H1 (cell line): ENCODE results near the gene EVI2A. TPM values are rescaled to one million over a fixed set of nuclear protein-coding genes. Genes with fewer than 3 reads are reported as not detected.
A peak's percentile ranks its signal among the peaks of the same experiment; 100 is the strongest.

Experiments
- CTCF ChIA-PET: fragments of 300-600 bp; sonication (Branson Sonifier 250); formaldehyde crosslinking; loops from one replicate; lab custom pipeline; 2021; ENCODE audit not compliant: partially characterized antibody; lab: Charles Lee
- POLR2A ChIA-PET: fragments of 300-600 bp; sonication (Branson Sonifier 250); formaldehyde crosslinking; loops from one replicate; lab custom pipeline; 2021; ENCODE audit warnings: inconsistent platforms; ENCODE audit not compliant: partially characterized antibody; lab: Charles Lee
- DNase-seq, 2 experiments: peaks; one replicate each; pipeline versions ENCODE4 v3.0.0 to v3.0.0-alpha.2; 2010 to 2022; ENCODE audit warnings: low spot score in 2 of 2, low read depth in 1 of 2, mixed read lengths in 1 of 2
- FAIRE-seq: peaks from 2 replicates; lab custom pipeline; 2011; peaks lifted over from hg19 to GRCh38; lab: Jason Lieb, UNC
- H2AFZ ChIP-seq: 2 replicates; pipeline ENCODE4 v1.8.1; 2012; ENCODE audit warnings: low read length, inconsistent platforms
- H2AK5ac ChIP-seq: 2 replicates; pipeline ENCODE4 v1.6.1; 2013; ENCODE audit warnings: low read depth, low read length
- H2BK120ac ChIP-seq: replicated peaks from 2 replicates; pipeline ENCODE3; 2013; ENCODE audit warnings: low read depth, low read length, inconsistent platforms
- H2BK12ac ChIP-seq: 2 replicates; pipeline ENCODE4 v1.6.1; 2013; ENCODE audit warnings: low read depth, low read length
- H2BK15ac ChIP-seq: 2 replicates; pipeline ENCODE4 v1.6.1; 2013; ENCODE audit warnings: low read length
- H2BK20ac ChIP-seq: 2 replicates; pipeline ENCODE4 v1.6.1; 2013; ENCODE audit warnings: low read length
- H2BK5ac ChIP-seq: 2 replicates; pipeline ENCODE4 v1.6.1; 2013; ENCODE audit warnings: low read depth, low read length
- H3K14ac ChIP-seq: 2 replicates; pipeline ENCODE4 v1.6.1; 2013; ENCODE audit warnings: inconsistent platforms; ENCODE audit not compliant: insufficient read length
- H3K18ac ChIP-seq: 2 replicates; pipeline ENCODE4 v1.6.1; 2013; ENCODE audit warnings: low read length; ENCODE audit errors: extremely low read depth
- H3K23ac ChIP-seq: 2 replicates; pipeline ENCODE4 v1.6.1; 2013; ENCODE audit warnings: inconsistent platforms; ENCODE audit not compliant: insufficient read length
- H3K23me2 ChIP-seq: 2 replicates; pipeline ENCODE4 v1.6.1; 2013; ENCODE audit warnings: low read depth, low read length
- H3K27ac ChIP-seq: 2 replicates; pipeline ENCODE4 v1.6.1; 2011; ENCODE audit warnings: low read depth, low read length, inconsistent platforms
- H3K27me3 ChIP-seq, 4 experiments: replicated peaks in 1 of 4; 1 replicate in 1 of 4; 2 replicates in 3 of 4; pipeline versions ENCODE4 v1.6.1 to v1.8.1; 2011 to 2013; ENCODE audit warnings: low read length in 3 of 4, mild to moderate bottlenecking in 3 of 4, inconsistent platforms in 2 of 4, mixed read lengths in 2 of 4, moderate library complexity in 1 of 4; ENCODE audit not compliant: control insufficient read depth in 3 of 4, insufficient read depth in 3 of 4; ENCODE audit errors: extremely low read depth in 1 of 4
- H3K36me3 ChIP-seq, 4 experiments: 2 replicates each; pipeline versions ENCODE4 v1.6.1 to v1.8.1; 2011 to 2013; ENCODE audit warnings: mild to moderate bottlenecking in 4 of 4, low read length in 3 of 4, moderate library complexity in 2 of 4, control low read depth in 1 of 4, inconsistent platforms in 1 of 4; ENCODE audit not compliant: insufficient read depth in 4 of 4, control insufficient read depth in 2 of 4
- H3K4ac ChIP-seq: replicated peaks from 2 replicates; pipeline ENCODE3; 2013; ENCODE audit warnings: low read length, low read depth, mixed read lengths, inconsistent platforms; ENCODE audit not compliant: insufficient read length
- H3K4me1 ChIP-seq, 4 experiments: replicated peaks in 1 of 4; 1 replicate in 1 of 4; 2 replicates in 3 of 4; pipeline versions ENCODE4 v1.6.1 to v1.8.1; 2011 to 2013; ENCODE audit warnings: low read length in 3 of 4, inconsistent platforms in 2 of 4, mixed read lengths in 1 of 4; ENCODE audit not compliant: insufficient read depth in 4 of 4, control insufficient read depth in 3 of 4
- H3K4me2 ChIP-seq, 2 experiments: 2 replicates each; pipeline versions ENCODE4 v1.6.1 to v1.8.1; 2011 to 2013; ENCODE audit warnings: low read depth in 2 of 2, low read length in 2 of 2, control low read depth in 1 of 2, inconsistent platforms in 1 of 2, mild to moderate bottlenecking in 1 of 2; ENCODE audit not compliant: insufficient read depth in 1 of 2
- H3K4me3 ChIP-seq, 4 experiments: fragments of 200-600, 300-600 bp in 1 of 4; sonication (generic), shearing (Covaris generic), sonication (Bioruptor Twin) in 1 of 4; 2 replicates each; pipeline versions ENCODE4 v1.5.1 to v1.8.1; 2011 to 2016; ENCODE audit warnings: low read length in 4 of 4, low read depth in 3 of 4, control low read depth in 2 of 4, inconsistent platforms in 2 of 4, mild to moderate bottlenecking in 2 of 4, mixed read lengths in 1 of 4, moderate library complexity in 1 of 4; ENCODE audit not compliant: insufficient read depth in 2 of 4; ENCODE audit errors: extremely low read depth in 1 of 4
- H3K56ac ChIP-seq: replicated peaks from 2 replicates; pipeline ENCODE3; 2013; ENCODE audit warnings: low read depth, mild to moderate bottlenecking, mixed read lengths, low read length, inconsistent platforms; ENCODE audit not compliant: insufficient read length
- H3K79me1 ChIP-seq: 2 replicates; pipeline ENCODE4 v1.6.1; 2013; ENCODE audit warnings: low read depth, low read length, control low read depth
- H3K79me2 ChIP-seq, 2 experiments: 2 replicates each; pipeline versions ENCODE4 v1.6.1 to v1.8.1; 2012 to 2013; ENCODE audit warnings: low read length in 2 of 2, mild to moderate bottlenecking in 2 of 2, inconsistent platforms in 1 of 2; ENCODE audit not compliant: insufficient read depth in 2 of 2, control insufficient read depth in 1 of 2
- H3K9ac ChIP-seq, 4 experiments: replicated peaks in 1 of 4; 1 replicate in 1 of 4; 2 replicates in 3 of 4; pipeline versions ENCODE4 v1.6.1 to v1.8.1; 2011 to 2013; ENCODE audit warnings: low read depth in 3 of 4, low read length in 3 of 4, control low read depth in 2 of 4, mild to moderate bottlenecking in 2 of 4, moderate library complexity in 2 of 4, inconsistent platforms in 1 of 4; ENCODE audit errors: extremely low read depth in 1 of 4
- H3K9me3 ChIP-seq, 2 experiments: 2 replicates each; pipeline versions ENCODE4 v1.6.1 to v1.8.1; 2012 to 2013; ENCODE audit warnings: mild to moderate bottlenecking in 2 of 2, moderate library complexity in 2 of 2, control low read depth in 1 of 2, inconsistent platforms in 1 of 2, low read depth in 1 of 2, low read length in 1 of 2, mixed read lengths in 1 of 2; ENCODE audit not compliant: insufficient read depth in 2 of 2
- H4K20me1 ChIP-seq, 2 experiments: replicated peaks in 1 of 2; 2 replicates each; pipeline versions ENCODE3 to v1.8.1; 2011 to 2013; ENCODE audit warnings: inconsistent platforms in 2 of 2, low read length in 2 of 2, mild to moderate bottlenecking in 1 of 2; ENCODE audit not compliant: insufficient read depth in 2 of 2, control insufficient read depth in 1 of 2
- H4K5ac ChIP-seq: 2 replicates; pipeline ENCODE4 v1.6.1; 2013; ENCODE audit warnings: low read length, low read depth, mixed read lengths, inconsistent platforms; ENCODE audit not compliant: insufficient read length
- H4K8ac ChIP-seq: 2 replicates; pipeline ENCODE4 v1.8.0; 2013; ENCODE audit warnings: mild to moderate bottlenecking, moderate library complexity, low read length, inconsistent platforms; ENCODE audit not compliant: insufficient read depth; ENCODE audit errors: extremely low read depth
- H4K91ac ChIP-seq: replicated peaks from 2 replicates; pipeline ENCODE3; 2013; ENCODE audit warnings: low read length, mixed read lengths, inconsistent platforms; ENCODE audit not compliant: insufficient read length
- CTCF ChIP-seq, 3 experiments: IDR thresholded peaks; 1 replicate in 2 of 3; 2 replicates in 1 of 3; pipeline versions ENCODE4 v1.5.1 to v1.6.1; 2011; ENCODE audit warnings: low read length in 3 of 3, mild to moderate bottlenecking in 3 of 3, inconsistent platforms in 2 of 3, low read depth in 1 of 3, moderate library complexity in 1 of 3; ENCODE audit not compliant: insufficient read depth in 1 of 3; ENCODE audit errors: control extremely low read depth in 1 of 3
- E2F6 ChIP-seq: IDR thresholded peaks from 2 replicates; pipeline ENCODE4 v1.6.1; 2012; ENCODE audit warnings: inconsistent platforms
- JUND ChIP-seq: IDR thresholded peaks from 2 replicates; pipeline ENCODE4 v1.6.1; 2011; ENCODE audit warnings: mild to moderate bottlenecking, improper control_type of control experiment, low read length
- NRF1 ChIP-seq: IDR thresholded peaks from 2 replicates; pipeline ENCODE4 v1.6.1; 2011; ENCODE audit warnings: mild to moderate bottlenecking, low read depth, low read length, improper control_type of control experiment
- RAD21 ChIP-seq, 2 experiments: IDR thresholded peaks in 1 of 2; conservative IDR thresholded peaks in 1 of 2; 2 replicates each; pipeline ENCODE4 v1.6.1; 2011; ENCODE audit warnings: low read depth in 2 of 2, low read length in 2 of 2, improper control_type of control experiment in 1 of 2, inconsistent platforms in 1 of 2, mild to moderate bottlenecking in 1 of 2, moderate library complexity in 1 of 2
- RFX5 ChIP-seq: IDR thresholded peaks from 2 replicates; pipeline ENCODE4 v1.6.1; 2011; ENCODE audit warnings: low read depth, low read length, improper control_type of control experiment, borderline replicate concordance
- SP4 ChIP-seq: IDR thresholded peaks from 2 replicates; pipeline ENCODE4 v1.6.1; 2012; ENCODE audit warnings: low read length, inconsistent platforms
- SRF ChIP-seq: IDR thresholded peaks from 2 replicates; pipeline ENCODE4 v1.6.1; 2011; ENCODE audit warnings: mild to moderate bottlenecking, low read depth, low read length, moderate library complexity
- SUZ12 ChIP-seq: fragments of 200-600 bp; sonication (generic); IDR thresholded peaks from 2 replicates; pipeline ENCODE4 v1.6.1; 2012; ENCODE audit warnings: mild to moderate bottlenecking, inconsistent platforms, low read length, moderate library complexity, mixed read lengths
- TEAD4 ChIP-seq: IDR thresholded peaks from 2 replicates; pipeline ENCODE4 v1.6.1; 2012; ENCODE audit warnings: low read depth, low read length, inconsistent platforms, mixed read lengths
- WGBS, 2 experiments: shearing (Covaris generic) in 1 of 2; methylation state at CpG; one replicate each; pipeline versions ENCODE4 v1.1.6 to v1.1.7; 2013 to 2015; ENCODE audit warnings: low lambda C conversion rate in 2 of 2, mixed read lengths in 2 of 2, inconsistent platforms in 1 of 2, low coverage in 1 of 2, missing lambda C conversion rate in 1 of 2; ENCODE audit not compliant: insufficient replicate concordance in 2 of 2, insufficient coverage in 1 of 2, insufficient read length in 1 of 2; ENCODE audit errors: extremely low coverage in 1 of 2, missing lambda C conversion rate in 1 of 2; 5-methylcytosine and 5-hydroxymethylcytosine counted together
- polyA plus RNA-seq, 7 experiments: library from polyadenylated mRNA; depleted of rRNA in 3 of 7; stranded (reverse) in 5 of 7; unstranded in 2 of 7; fragments of >200 nt in 5 of 7; fragments of 200-250 nt in 2 of 7; gene quantifications; 1 replicate in 5 of 7; 2 replicates in 1 of 7; 4 replicates in 1 of 7; pipeline versions ENCODE4 v1.2.1 to v1.2.3, GENCODE V29; 2011 to 2013; ENCODE audit warnings: missing spikeins in 2 of 7, mixed read lengths in 2 of 7
- total RNA-seq: library from RNA; stranded (reverse); fragmentation: NEBNext Ultra II Directional; extraction: Animal tissue kit (Norgen Biotek cat#: 25700); gene quantifications from 2 replicates; pipeline ENCODE4 v1.2.1, GENCODE V29; 2021

Gene EVI2A
- total and polyA plus RNA-seq, 2 of the 8 experiments (the other 6 are each of a cell fraction or from before 2014, with no cell fraction given), result not detected

- H4K91ac ChIP-seq, result no peak overlapping the region
- no peak overlapping the region; the same call in 1 of the 2 replicates for H3K18ac ChIP-seq
- FAIRE-seq (no peak), DNase-seq (no peak)
- H4K8ac ChIP-seq, result no peak overlapping the region
- WGBS, 2 experiments, result 93% methylated on average over 2 of the region's 2 CpGs; no CpG with 5 or more reads in 1 of the 2 experiments
- H3K23ac ChIP-seq, result no peak overlapping the region
- H3K4ac ChIP-seq, result no peak overlapping the region
- H2BK5ac ChIP-seq, result no peak overlapping the region
- peaks cover 0 to 4% (median 1%) of the 10 kb centered on the region in 4 experiments; a peak in 4 of 7 replicates for H3K4me1 ChIP-seq
- no peaks in the 10 kb centered on the region for H3K9me3 ChIP-seq
- H2BK20ac ChIP-seq, result no peak overlapping the region
- H3K4me2 ChIP-seq, result peak overlapping the region in 1 of 2 experiments; percentile 41; a peak in 1 of 4 replicates
- no peak overlapping the region for H3K4me3 ChIP-seq
- H3K23me2 ChIP-seq, result no peaks in the 10 kb centered on the region
- POLR2A ChIA-PET, result no interaction called here
- H3K36me3 ChIP-seq, result peaks cover 0 to 7% (median under 1%) of the 10 kb centered on the region in 4 experiments; a peak in 2 of 8 replicates
- no peak overlapping the region for H2BK15ac ChIP-seq
- peak overlapping the region; percentile 60 for H4K5ac ChIP-seq
- H2AK5ac ChIP-seq, result no peak overlapping the region
- H3K9ac ChIP-seq, result no peak overlapping the region
- no peak overlapping the region for H2AFZ ChIP-seq
- no peak overlapping the region for H3K56ac ChIP-seq
- H4K20me1 ChIP-seq, result no peaks in the 10 kb centered on the region
- CTCF ChIA-PET, result interaction anchor here (0.7 to 3.6 kb wide), 6 partner anchors 8 to 103 kb away, joined by 3 to 11 read pairs (median 4); no protein-coding TSS in a partner anchor
- H2BK120ac ChIP-seq, result no peak overlapping the region
- 0 out of 2 replicates have a peak overlapping the region, but pooled peaks have one; percentile 35 for H3K27ac ChIP-seq
- H2BK12ac ChIP-seq, result no peak overlapping the region
- no peaks in the 10 kb centered on the region for H3K79me1 ChIP-seq
- peaks cover 0 to 1% (median 0%) of the 10 kb centered on the region in 4 experiments; a peak in 1 of 7 replicates for H3K27me3 ChIP-seq
- no peak overlapping the region for H3K14ac ChIP-seq
- H3K79me2 ChIP-seq, result no peaks in the 10 kb centered on the region
- TF ChIP-seq CTCF (IDR thresholded peaks at IDR 0.05; ENCODE audit: control extremely low read depth in 1 of 3, insufficient read depth in 1 of 3, low read depth in 1 of 3, low read length in 3 of 3) (no peak), TEAD4 (no peak), JUND (no peak), E2F6 (no peak), NRF1 (no peak), RAD21 (IDR thresholded peaks at IDR 0.05 in 1 of 2, conservative IDR thresholded peaks at IDR 0.05 in 1 of 2; ENCODE audit: low read depth in 2 of 2, low read length in 2 of 2) (no peak), SP4 (no peak), SRF (no peak), SUZ12 (no peak), RFX5 (no peak)
These were observed 52.3 kb downstream of the EVI2A start for GRCh38 chr17:31269036-31269577.
